ENCODE results near the gene RDH16.
"Not testable (repeated sequence)": the region's sequence is repeated elsewhere in the genome, so short reads cannot be mapped to it uniquely, and the experiment has no call there.

RDH16 gene

GRCh38 chr12:56988207-56988739 lies 30.9 kb upstream of the RDH16 start:
- DNase-seq, result no peak

- DNase-seq, result peak; percentile 59
These were observed 30.2 kb upstream of the RDH16 start for GRCh38 chr12:56987551-56988053.

GRCh38 chr12:56987011-56987410 lies 29.6 kb upstream of the RDH16 start:
- DNase-seq, result no peak

- peak; percentile 69 for DNase-seq
These were observed 28.3 kb upstream of the RDH16 start for GRCh38 chr12:56985714-56986113.

- DNase-seq, result no peak
These were observed 26.0 kb upstream of the RDH16 start for GRCh38 chr12:56983386-56983785.

GRCh38 chr12:56982578-56983236 lies 25.3 kb upstream of the RDH16 start:
- not testable (repeated sequence) for DNase-seq

GRCh38 chr12:56980941-56981530 lies 23.6 kb upstream of the RDH16 start:
- no peak for DNase-seq

GRCh38 chr12:56980268-56980667 lies 22.9 kb upstream of the RDH16 start:
- no peak for DNase-seq

- no peak for DNase-seq
These were observed 22.2 kb upstream of the RDH16 start for GRCh38 chr12:56979628-56980027.

- no peak for DNase-seq
These were observed 21.2 kb upstream of the RDH16 start for GRCh38 chr12:56978397-56979138.

- DNase-seq, result not testable (repeated sequence)
These were observed 20.0 kb upstream of the RDH16 start for GRCh38 chr12:56977361-56977760.

GRCh38 chr12:56974224-56974623 lies 16.8 kb upstream of the RDH16 start:
- DNase-seq, result not testable (repeated sequence)

- DNase-seq, result not testable (repeated sequence)
These were observed 11.5 kb upstream of the RDH16 start for GRCh38 chr12:56968910-56969309.

- DNase-seq, result not testable (repeated sequence)
These were observed 8.7 kb upstream of the RDH16 start for GRCh38 chr12:56965997-56966642.

- DNase-seq, result not testable (repeated sequence)
These were observed 7.7 kb upstream of the RDH16 start for GRCh38 chr12:56965124-56965523.

- not testable (repeated sequence) for DNase-seq
These were observed 6.1 kb upstream of the RDH16 start for GRCh38 chr12:56963557-56963956.

- not testable (repeated sequence) for DNase-seq
These were observed 4.8 kb upstream of the RDH16 start for GRCh38 chr12:56962247-56962646.

- DNase-seq, result no peak
These were observed 1.0 kb upstream of the RDH16 start for GRCh38 chr12:56958422-56958821.

- no peak for DNase-seq
These were observed 1.7 kb downstream of the RDH16 start for GRCh38 chr12:56955631-56956256.

GRCh38 chr12:56954958-56955355 lies 2.5 kb downstream of the RDH16 start:
- DNase-seq, result no peak

GRCh38 chr12:56954057-56954957 lies 3.1 kb downstream of the RDH16 start:
- DNase-seq, result no peak

All from kidney glomerular epithelial cell (primary cell).